ENCODE measurements around the gene CTNND2.

GRCh38 chr5:11429254-11429653, 475.0 kb downstream of the CTNND2 start:
- TF ChIP-seq, protein P1, sequence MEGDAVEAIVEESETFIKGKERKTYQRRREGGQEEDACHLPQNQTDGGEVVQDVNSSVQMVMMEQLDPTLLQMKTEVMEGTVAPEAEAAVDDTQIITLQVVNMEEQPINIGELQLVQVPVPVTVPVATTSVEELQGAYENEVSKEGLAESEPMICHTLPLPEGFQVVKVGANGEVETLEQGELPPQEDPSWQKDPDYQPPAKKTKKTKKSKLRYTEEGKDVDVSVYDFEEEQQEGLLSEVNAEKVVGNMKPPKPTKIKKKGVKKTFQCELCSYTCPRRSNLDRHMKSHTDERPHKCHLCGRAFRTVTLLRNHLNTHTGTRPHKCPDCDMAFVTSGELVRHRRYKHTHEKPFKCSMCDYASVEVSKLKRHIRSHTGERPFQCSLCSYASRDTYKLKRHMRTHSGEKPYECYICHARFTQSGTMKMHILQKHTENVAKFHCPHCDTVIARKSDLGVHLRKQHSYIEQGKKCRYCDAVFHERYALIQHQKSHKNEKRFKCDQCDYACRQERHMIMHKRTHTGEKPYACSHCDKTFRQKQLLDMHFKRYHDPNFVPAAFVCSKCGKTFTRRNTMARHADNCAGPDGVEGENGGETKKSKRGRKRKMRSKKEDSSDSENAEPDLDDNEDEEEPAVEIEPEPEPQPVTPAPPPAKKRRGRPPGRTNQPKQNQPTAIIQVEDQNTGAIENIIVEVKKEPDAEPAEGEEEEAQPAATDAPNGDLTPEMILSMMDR (IDR thresholded peaks at IDR 0.05) = no peak
- no peak for TF ChIP-seq POLR2A (IDR thresholded peaks at IDR 0.05)
